H9 (cell line): ENCODE measurements around the gene TRMU. TPM values are rescaled to one million over a fixed set of nuclear protein-coding genes. Genes with fewer than 3 reads are reported as not detected.

Experiments used
- DNase-seq: peaks from one replicate; pipeline ENCODE4 v3.0.0-alpha.2; 2017
- H2AFZ ChIP-seq: one replicate; pipeline ENCODE4 v1.6.1; 2013; ENCODE audit warnings: mild to moderate bottlenecking, low read length, control low read depth, moderate library complexity
- H2AK5ac ChIP-seq: 2 replicates; pipeline ENCODE4 v1.6.1; 2013; ENCODE audit warnings: low read length, control low read depth, mixed read lengths; ENCODE audit not compliant: insufficient read length
- H2BK120ac ChIP-seq: one replicate; pipeline ENCODE4 v1.6.1; 2013; ENCODE audit warnings: low read depth, mild to moderate bottlenecking, low read length, control low read depth, inconsistent platforms; ENCODE audit not compliant: poor library complexity, severe bottlenecking
- H2BK12ac ChIP-seq: 2 replicates; pipeline ENCODE4 v1.6.1; 2013; ENCODE audit warnings: low read length, control low read depth, mixed read lengths, low read depth; ENCODE audit not compliant: insufficient read length
- H2BK15ac ChIP-seq: 2 replicates; pipeline ENCODE4 v1.6.1; 2013; ENCODE audit warnings: low read depth, low read length, control low read depth
- H2BK20ac ChIP-seq: one replicate; pipeline ENCODE4 v1.6.1; 2013; ENCODE audit warnings: low read depth, mild to moderate bottlenecking, low read length, control low read depth, inconsistent platforms; ENCODE audit not compliant: poor library complexity, severe bottlenecking
- H2BK5ac ChIP-seq: 2 replicates; pipeline ENCODE4 v1.6.1; 2013; ENCODE audit warnings: low read length, control low read depth, mixed read lengths; ENCODE audit not compliant: insufficient read length
- H3K14ac ChIP-seq: 2 replicates; pipeline ENCODE4 v1.6.1; 2013; ENCODE audit warnings: low read length, control low read depth; ENCODE audit not compliant: insufficient read depth
- H3K18ac ChIP-seq: 2 replicates; pipeline ENCODE4 v1.6.1; 2013; ENCODE audit warnings: low read depth, mild to moderate bottlenecking, mixed read lengths, low read length, control low read depth; ENCODE audit not compliant: insufficient read length
- H3K23ac ChIP-seq: 2 replicates; pipeline ENCODE4 v1.6.1; 2013; ENCODE audit warnings: low read length, control low read depth, mixed read lengths, low read depth; ENCODE audit not compliant: insufficient read length
- H3K23me2 ChIP-seq: 2 replicates; pipeline ENCODE4 v1.6.1; 2013; ENCODE audit warnings: low read depth, mild to moderate bottlenecking, mixed read lengths, low read length, control low read depth; ENCODE audit not compliant: insufficient read length, poor library complexity, severe bottlenecking
- H3K27ac ChIP-seq: 2 replicates; pipeline ENCODE4 v1.5.1; 2013; ENCODE audit warnings: low read length, control low read depth, mixed read lengths, low read depth; ENCODE audit not compliant: insufficient read length
- H3K27me3 ChIP-seq: 2 replicates; pipeline ENCODE4 v1.6.1; 2013; ENCODE audit warnings: low read length, control low read depth, inconsistent platforms; ENCODE audit not compliant: insufficient read depth
- H3K4ac ChIP-seq: 2 replicates; pipeline ENCODE4 v1.6.1; 2013; ENCODE audit warnings: low read depth, mild to moderate bottlenecking, control low read depth, inconsistent platforms, low read length, moderate library complexity
- H3K4me1 ChIP-seq: 2 replicates; pipeline ENCODE4 v1.6.1; 2013; ENCODE audit warnings: low read length, control low read depth, inconsistent platforms; ENCODE audit not compliant: insufficient read depth
- H3K4me2 ChIP-seq: 2 replicates; pipeline ENCODE4 v1.6.1; 2013; ENCODE audit warnings: low read length, control low read depth, mixed read lengths; ENCODE audit not compliant: insufficient read length, insufficient read depth
- H3K56ac ChIP-seq: 2 replicates; pipeline ENCODE4 v1.6.1; 2013; ENCODE audit warnings: low read depth, mild to moderate bottlenecking, mixed read lengths, low read length, control low read depth; ENCODE audit not compliant: insufficient read length
- H3K79me1 ChIP-seq: 2 replicates; pipeline ENCODE4 v1.6.1; 2013; ENCODE audit warnings: low read depth, mild to moderate bottlenecking, moderate library complexity, low read length, control low read depth, inconsistent platforms; ENCODE audit not compliant: insufficient read depth, poor library complexity, severe bottlenecking
- H3K79me2 ChIP-seq: 2 replicates; pipeline ENCODE4 v1.6.1; 2013; ENCODE audit warnings: low read length, control low read depth, inconsistent platforms; ENCODE audit not compliant: insufficient read depth
- H3K9ac ChIP-seq: 2 replicates; pipeline ENCODE4 v1.6.1; 2013; ENCODE audit warnings: low read length, control low read depth, mixed read lengths; ENCODE audit not compliant: insufficient read length; ENCODE audit errors: extremely low read depth
- H3K9me3 ChIP-seq: one replicate; pipeline ENCODE4 v1.6.1; 2013; ENCODE audit warnings: low read depth, low read length, inconsistent platforms; ENCODE audit not compliant: control insufficient read depth
- H3T11ph ChIP-seq: one replicate; pipeline ENCODE4 v1.6.1; 2013; ENCODE audit warnings: mild to moderate bottlenecking, low read length, control low read depth, inconsistent platforms
- H4K20me1 ChIP-seq: one replicate; pipeline ENCODE4 v1.6.1; 2013; ENCODE audit not compliant: control insufficient read depth, insufficient read length, insufficient read depth
- H4K5ac ChIP-seq: 2 replicates; pipeline ENCODE4 v1.6.1; 2013; ENCODE audit warnings: low read depth, mild to moderate bottlenecking, mixed read lengths, low read length, control low read depth; ENCODE audit not compliant: insufficient read length
- H4K8ac ChIP-seq: replicated peaks from 2 replicates; pipeline ENCODE4 v1.6.1; 2013; ENCODE audit warnings: low read length, control low read depth, mixed read lengths, low read depth; ENCODE audit not compliant: insufficient read length
- H4K91ac ChIP-seq: 2 replicates; pipeline ENCODE4 v1.6.1; 2013; ENCODE audit warnings: low read depth, mild to moderate bottlenecking, moderate library complexity, mixed read lengths, low read length, control low read depth; ENCODE audit not compliant: insufficient read length
- H3K27ac Mint-ChIP-seq, 3 experiments: 2 replicates in 2 of 3; 3 replicates in 1 of 3; pipeline ENCODE4 v1.8.0; 2020 to 2021; ENCODE audit warnings: mixed read lengths in 3 of 3, mild to moderate bottlenecking in 1 of 3, moderate library complexity in 1 of 3
- H3K27me3 Mint-ChIP-seq: 2 replicates; pipeline ENCODE4 v1.8.0; 2021; ENCODE audit warnings: low read depth, mild to moderate bottlenecking, moderate library complexity, mixed read lengths
- H3K36me3 Mint-ChIP-seq, 3 experiments: 2 replicates in 2 of 3; 3 replicates in 1 of 3; pipeline ENCODE4 v1.8.0; 2020 to 2021; ENCODE audit warnings: low read depth in 3 of 3, mixed read lengths in 3 of 3; ENCODE audit not compliant: insufficient read depth in 1 of 3
- H3K4me1 Mint-ChIP-seq, 2 experiments: 2 replicates each; pipeline ENCODE4 v1.8.0; 2020; ENCODE audit warnings: mixed read lengths in 2 of 2
- H3K4me3 Mint-ChIP-seq, 2 experiments: 2 replicates in 1 of 2; 3 replicates in 1 of 2; pipeline ENCODE4 v1.8.0; 2020 to 2021; ENCODE audit warnings: mild to moderate bottlenecking in 2 of 2, mixed read lengths in 2 of 2, moderate library complexity in 1 of 2
- H3K9me3 Mint-ChIP-seq, 2 experiments: 2 replicates in 1 of 2; 3 replicates in 1 of 2; pipeline ENCODE4 v1.8.0; 2020; ENCODE audit warnings: mild to moderate bottlenecking in 2 of 2, mixed read lengths in 2 of 2, moderate library complexity in 1 of 2
- CTCF ChIP-seq: fragments of 200-600 bp; sonication (generic); conservative IDR thresholded peaks from 3 replicates; pipeline ENCODE4 v1.8.0; 2021; ENCODE audit warnings: antibody characterized with exemption, mild to moderate bottlenecking
- WGBS: extraction: QIAGEN DNeasy Blood & Tissue Kit; methylation state at CpG from one replicate; pipeline ENCODE4 v1.1.7; 2013; ENCODE audit warnings: missing lambda C conversion rate, low lambda C conversion rate, mixed read lengths; ENCODE audit not compliant: insufficient read length; ENCODE audit errors: extremely low coverage; 5-methylcytosine and 5-hydroxymethylcytosine counted together
- total RNA-seq: library from RNA; stranded (reverse); gene quantifications from 2 replicates; pipeline ENCODE4 v1.2.1, GENCODE V29; 2021

The TRMU gene
- total RNA-seq, 1 experiment from 2014 or later, result 86.3 TPM

GRCh38 chr22:46326066-46326680, 9.3 kb upstream of the TRMU start:
- no peak overlapping the region for H2BK20ac ChIP-seq

More at GRCh38 chr22:46326066-46326680, 9.3 kb upstream of the TRMU start:
- no peak overlapping the region; a peak in 1 of 7 replicates for H3K27ac Mint-ChIP-seq
- Histone ChIP-seq H3K4ac (no peak overlapping the region), H2BK120ac (no peak overlapping the region), H3K4me1 (no peaks in the 10 kb centered on the region), H3K23ac (no peak overlapping the region), H3K56ac (no peak overlapping the region), H4K8ac (no peak overlapping the region), H4K5ac (no peak overlapping the region), H3K9me3 (no peaks in the 10 kb centered on the region), H4K20me1 (no peaks in the 10 kb centered on the region), H3K27me3 (no peaks in the 10 kb centered on the region), H3K14ac (no peak overlapping the region), H2BK12ac (no peak overlapping the region), H2BK15ac (no peak overlapping the region), H4K91ac (no peak overlapping the region), H3K79me2 (no peaks in the 10 kb centered on the region), H2AK5ac (no peak overlapping the region), H2BK5ac (no peak overlapping the region), H2AFZ (no peak overlapping the region), H3K27ac (no peak overlapping the region), H3K23me2 (no peaks in the 10 kb centered on the region), H3K79me1 (no peaks in the 10 kb centered on the region), H3T11ph (no peak overlapping the region), H3K18ac (no peak overlapping the region), H3K9ac (no peak overlapping the region), H3K4me2 (no peak overlapping the region)
- H3K9me3 Mint-ChIP-seq, result no peaks in the 10 kb centered on the region
- no peaks in the 10 kb centered on the region for H3K4me1 Mint-ChIP-seq
- TF ChIP-seq CTCF, result no peak
- no peaks in the 10 kb centered on the region for H3K27me3 Mint-ChIP-seq
- H3K36me3 Mint-ChIP-seq, result peaks cover 32 to 85% (median 73%) of the 10 kb centered on the region in 3 experiments; a peak in 6 of 7 replicates
- no peak for DNase-seq
- WGBS, result no CpG with 5 or more reads among the region's 23 CpGs
- H3K4me3 Mint-ChIP-seq, result no peak overlapping the region
